Activated T-cell treated with anti-CD3 and anti-CD28 coated beads, Interleukin-2, amount 50 U/mL, for 72 hours (primary cell): Measurements from ENCODE around the gene SLAMF9. TPM values are rescaled to one million over a fixed set of nuclear protein-coding genes. Genes with fewer than 3 reads are reported as not detected.

Experiments used
- ATAC-seq, 2 donors: fragments of 150-1000 bp; cut with Tn5 transposase; replicated peaks in 1 of 2; 2 replicates each; pipeline ENCODE4 v1.10.0; 2021; ENCODE audit warnings: moderate library complexity in 2 of 2, mild to moderate bottlenecking in 1 of 2
- DNase-seq, 2 donors: peaks; one replicate each; pipeline ENCODE4 v3.0.0; 2021 to 2022; ENCODE audit warnings: mixed read lengths in 1 of 2
- H3K27ac Mint-ChIP-seq: one replicate; pipeline ENCODE4 v1.8.0; 2022; ENCODE audit warnings: mild to moderate bottlenecking, moderate library complexity, mixed read lengths
- H3K27me3 Mint-ChIP-seq: one replicate; pipeline ENCODE4 v1.8.0; 2022; ENCODE audit warnings: low read depth, mixed read lengths
- H3K36me3 Mint-ChIP-seq, 2 donors: one replicate each; pipeline ENCODE4 v1.8.0; 2022; ENCODE audit warnings: mixed read lengths in 2 of 2, mild to moderate bottlenecking in 1 of 2; ENCODE audit not compliant: insufficient read depth in 2 of 2
- H3K4me1 Mint-ChIP-seq: one replicate; pipeline ENCODE4 v1.8.0; 2022; ENCODE audit warnings: low read depth, mixed read lengths
- H3K4me3 Mint-ChIP-seq, 2 donors: one replicate each; pipeline ENCODE4 v1.8.0; 2022; ENCODE audit warnings: mild to moderate bottlenecking in 2 of 2, mixed read lengths in 2 of 2, moderate library complexity in 2 of 2
- H3K9me3 Mint-ChIP-seq, 2 donors: one replicate each; pipeline ENCODE4 v1.8.0; 2022; ENCODE audit warnings: mixed read lengths in 2 of 2
- total RNA-seq, 2 donors: library from RNA; stranded (reverse); gene quantifications; one replicate each; pipeline ENCODE4 v1.2.3, GENCODE V29; 2022

Gene SLAMF9
- total RNA-seq, 2 donors from 2014 or later: not detected

DNA sequence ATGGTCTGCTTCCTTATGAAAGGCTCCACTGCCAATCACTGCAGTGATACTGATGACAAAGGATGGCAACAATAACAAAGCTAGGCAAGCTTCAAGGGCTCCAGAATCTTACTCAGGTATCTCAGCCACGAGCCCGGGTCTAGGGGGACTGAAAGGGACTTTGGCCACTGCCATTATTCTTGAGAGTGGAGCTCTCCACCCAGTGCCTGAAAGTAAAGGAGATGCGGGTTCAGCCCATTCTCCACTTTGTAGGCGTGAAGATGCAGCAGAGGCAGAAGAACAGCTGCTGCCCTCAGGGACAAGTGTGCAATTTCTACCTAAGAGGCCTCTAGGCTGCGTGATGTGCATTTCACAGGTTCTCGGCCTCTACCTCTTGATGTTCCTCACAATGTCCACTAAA, 31.4 kb upstream of the SLAMF9 start:
- Mint-ChIP-seq H3K27me3 (peaks cover 27% of the 10 kb centered on the region), H3K4me1 (no peaks in the 10 kb centered on the region), H3K9me3 (no peaks in the 10 kb centered on the region), H3K36me3 (no peaks in the 10 kb centered on the region), H3K27ac (no peak overlapping the region), H3K4me3 (no peak overlapping the region)
- DNase-seq (no peak), ATAC-seq (no peak)

DNA sequence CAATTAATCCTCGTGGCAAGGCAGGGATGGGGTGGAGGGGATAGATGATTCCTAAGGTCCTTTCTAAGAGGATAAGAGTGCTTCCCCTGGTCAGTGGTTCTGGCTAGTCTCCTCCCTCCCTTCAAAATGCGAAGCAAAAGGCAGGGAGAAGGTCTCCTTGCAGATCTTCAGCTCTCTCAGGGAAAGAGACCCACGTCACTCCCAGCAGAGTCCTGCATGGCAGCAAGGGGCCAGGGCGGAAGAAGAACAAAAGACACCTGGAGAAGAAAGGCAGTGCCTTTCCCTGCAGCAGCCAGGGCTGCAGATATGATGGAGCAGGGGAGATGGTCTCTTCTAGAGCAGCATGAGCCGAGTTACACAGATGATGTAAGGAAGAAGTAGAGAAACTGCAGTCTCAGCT, 29.6 kb upstream of the SLAMF9 start:
- H3K27ac Mint-ChIP-seq: no peak overlapping the region
- no peaks in the 10 kb centered on the region for H3K9me3 Mint-ChIP-seq
- no peaks in the 10 kb centered on the region for H3K4me1 Mint-ChIP-seq
- H3K36me3 Mint-ChIP-seq: no peaks in the 10 kb centered on the region
- H3K4me3 Mint-ChIP-seq: no peak overlapping the region
- ATAC-seq: no peak
- H3K27me3 Mint-ChIP-seq: peaks cover 38% of the 10 kb centered on the region
- no peak for DNase-seq

DNA sequence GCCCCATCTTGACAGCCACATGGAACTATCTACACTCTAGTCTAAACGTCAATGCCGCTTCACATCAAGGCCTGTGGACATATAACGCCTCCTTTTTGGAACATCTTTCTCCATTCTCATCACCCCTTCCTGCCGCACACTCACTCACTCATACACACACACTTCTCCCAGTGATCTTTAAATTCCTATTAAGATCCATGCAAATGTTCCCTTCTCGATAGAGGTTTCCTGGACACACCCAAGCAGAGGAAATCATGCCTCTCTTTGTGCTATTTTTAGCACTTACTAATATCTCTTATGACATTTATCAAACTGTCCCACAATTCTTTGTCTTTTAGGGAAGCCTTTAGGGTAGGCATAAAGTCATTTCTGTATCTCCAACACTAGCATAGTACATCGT, 28.2 kb upstream of the SLAMF9 start:
- no peaks in the 10 kb centered on the region for H3K9me3 Mint-ChIP-seq
- no peaks in the 10 kb centered on the region for H3K36me3 Mint-ChIP-seq
- H3K27ac Mint-ChIP-seq: no peak overlapping the region
- DNase-seq (no peak), ATAC-seq (no peak)
- no peaks in the 10 kb centered on the region for H3K4me1 Mint-ChIP-seq
- H3K27me3 Mint-ChIP-seq: peaks cover 42% of the 10 kb centered on the region
- no peak overlapping the region for H3K4me3 Mint-ChIP-seq

DNA sequence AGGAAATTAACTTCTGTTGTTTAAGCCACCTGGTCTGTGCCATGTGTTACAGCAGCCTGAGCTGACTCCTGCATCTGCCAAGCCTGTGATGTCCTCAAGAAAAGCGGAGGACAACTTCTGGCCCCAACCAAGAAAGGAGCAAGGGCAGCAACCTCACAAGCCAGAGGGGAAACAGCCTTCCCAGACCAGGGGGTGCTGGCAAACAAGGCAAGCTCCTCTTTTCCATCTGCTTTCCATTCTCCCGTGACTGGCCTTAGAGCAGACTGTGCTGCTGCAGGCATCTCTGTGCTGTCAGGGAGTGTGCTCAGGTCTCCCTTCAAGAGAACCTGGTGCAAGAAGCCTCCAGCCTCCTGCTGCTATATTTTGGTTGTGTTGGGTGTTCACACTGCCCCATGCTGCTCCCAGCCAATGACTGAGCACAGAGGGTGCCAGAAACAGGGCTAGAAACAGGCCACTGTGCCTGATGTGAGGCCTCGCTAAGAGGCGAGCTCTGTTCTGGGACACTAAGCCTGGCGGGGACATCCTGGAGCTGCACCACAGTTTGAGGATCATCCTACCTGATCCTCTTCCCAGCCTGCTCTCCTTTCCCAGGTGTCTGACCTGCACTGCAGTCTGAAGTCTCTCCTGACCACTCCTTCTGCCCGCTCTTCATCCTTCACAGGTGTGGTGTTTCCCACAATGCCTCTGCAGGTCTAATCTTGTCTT, 27.5 kb upstream of the SLAMF9 start:
- H3K4me3 Mint-ChIP-seq: no peak overlapping the region
- H3K27ac Mint-ChIP-seq: no peak overlapping the region
- no peak for DNase-seq
- H3K36me3 Mint-ChIP-seq: no peaks in the 10 kb centered on the region
- ATAC-seq: no peak
- H3K27me3 Mint-ChIP-seq: peaks cover 50% of the 10 kb centered on the region
- H3K4me1 Mint-ChIP-seq: no peaks in the 10 kb centered on the region
- H3K9me3 Mint-ChIP-seq: no peaks in the 10 kb centered on the region

DNA sequence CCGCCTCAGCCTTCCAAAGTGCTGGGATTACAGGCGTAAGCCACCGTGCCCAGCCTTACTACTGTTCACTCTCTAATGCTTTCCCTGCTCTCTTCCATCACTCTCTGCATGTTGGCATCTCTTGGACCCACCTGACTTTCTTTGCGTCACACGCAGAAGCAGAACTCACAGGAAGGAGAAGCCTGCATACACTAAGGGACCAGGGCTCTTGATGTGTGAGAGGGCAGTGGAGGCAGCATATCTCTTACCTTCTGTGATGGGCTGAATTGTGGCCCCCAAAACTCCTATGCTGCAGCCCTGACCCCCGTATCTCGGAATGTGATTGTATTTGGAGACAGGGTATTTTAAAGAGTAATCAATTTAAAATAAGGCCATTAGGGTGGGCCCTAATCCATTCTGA, 26.7 kb upstream of the SLAMF9 start:
- H3K4me1 Mint-ChIP-seq: no peaks in the 10 kb centered on the region
- no peak for ATAC-seq
- H3K36me3 Mint-ChIP-seq: no peaks in the 10 kb centered on the region
- H3K27ac Mint-ChIP-seq: no peak overlapping the region
- no peaks in the 10 kb centered on the region for H3K9me3 Mint-ChIP-seq
- peaks cover 51% of the 10 kb centered on the region for H3K27me3 Mint-ChIP-seq
- DNase-seq: no peak
- no peak overlapping the region for H3K4me3 Mint-ChIP-seq

DNA sequence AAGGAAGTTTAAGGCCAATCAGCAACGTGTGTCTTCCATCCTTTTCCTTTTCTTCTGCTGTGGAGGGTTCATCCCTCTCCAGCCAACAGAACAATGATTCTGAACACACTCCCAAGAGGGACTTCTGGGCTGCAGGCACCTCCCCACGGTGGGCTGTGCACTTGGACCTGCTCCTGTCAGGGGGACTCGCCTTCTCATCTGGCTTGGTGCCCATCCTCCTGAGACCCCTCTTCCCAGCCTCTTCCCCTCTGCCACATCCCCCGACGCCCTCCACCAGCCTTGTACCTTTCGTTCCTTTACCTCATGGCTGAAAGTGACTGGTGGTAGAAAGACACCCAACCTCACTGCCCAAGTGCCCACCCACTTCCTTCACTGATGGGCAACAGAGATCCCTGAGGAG, 26.0 kb upstream of the SLAMF9 start:
- no peak overlapping the region for H3K27ac Mint-ChIP-seq
- no peak overlapping the region for H3K4me3 Mint-ChIP-seq
- no peaks in the 10 kb centered on the region for H3K36me3 Mint-ChIP-seq
- ATAC-seq (no peak), DNase-seq (no peak)
- no peaks in the 10 kb centered on the region for H3K9me3 Mint-ChIP-seq
- peaks cover 48% of the 10 kb centered on the region for H3K27me3 Mint-ChIP-seq
- no peaks in the 10 kb centered on the region for H3K4me1 Mint-ChIP-seq

DNA sequence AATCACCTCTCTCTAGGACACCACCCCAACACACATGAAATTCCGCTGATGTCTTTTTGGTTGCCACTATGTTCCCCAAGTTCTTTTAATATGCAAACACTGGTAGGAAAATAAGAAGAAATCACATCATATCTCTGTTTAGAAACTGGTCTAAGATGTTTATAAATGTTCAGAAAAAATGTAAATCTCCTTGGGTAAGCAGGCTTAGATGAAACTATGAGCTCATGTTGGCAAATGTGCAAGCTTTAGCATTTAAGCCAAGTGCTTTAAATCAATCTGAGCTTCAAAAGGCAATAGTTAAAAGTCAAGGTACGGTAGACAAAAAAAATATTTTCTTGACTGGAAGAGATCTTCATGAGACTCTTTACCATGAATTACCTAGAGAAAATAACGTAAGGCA, 25.2 kb upstream of the SLAMF9 start:
- no peak overlapping the region for H3K27ac Mint-ChIP-seq
- peaks cover 45% of the 10 kb centered on the region for H3K27me3 Mint-ChIP-seq
- H3K36me3 Mint-ChIP-seq: no peaks in the 10 kb centered on the region
- H3K4me3 Mint-ChIP-seq: no peak overlapping the region
- DNase-seq: no peak
- no peaks in the 10 kb centered on the region for H3K4me1 Mint-ChIP-seq
- no peaks in the 10 kb centered on the region for H3K9me3 Mint-ChIP-seq
- no peak for ATAC-seq

DNA sequence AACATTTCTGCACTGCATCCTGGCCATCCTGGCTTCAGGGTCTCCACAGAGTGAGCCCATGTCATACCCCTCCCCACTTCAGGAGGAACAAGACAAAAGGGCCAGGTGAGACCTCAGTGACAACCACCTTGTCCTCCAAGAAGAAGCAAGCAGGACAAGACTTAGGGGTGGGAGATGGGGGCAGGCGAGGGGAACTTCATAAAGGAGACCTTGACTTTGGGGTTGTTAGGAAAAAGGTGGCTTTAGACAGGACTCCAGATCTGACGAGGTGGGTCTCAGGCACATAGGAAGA, 24.0 kb upstream of the SLAMF9 start:
- ATAC-seq (no peak), DNase-seq (no peak)
- Mint-ChIP-seq H3K4me3 (no peak overlapping the region), H3K4me1 (no peaks in the 10 kb centered on the region), H3K27me3 (peaks cover 36% of the 10 kb centered on the region), H3K36me3 (no peaks in the 10 kb centered on the region), H3K9me3 (no peaks in the 10 kb centered on the region), H3K27ac (no peak overlapping the region)

DNA sequence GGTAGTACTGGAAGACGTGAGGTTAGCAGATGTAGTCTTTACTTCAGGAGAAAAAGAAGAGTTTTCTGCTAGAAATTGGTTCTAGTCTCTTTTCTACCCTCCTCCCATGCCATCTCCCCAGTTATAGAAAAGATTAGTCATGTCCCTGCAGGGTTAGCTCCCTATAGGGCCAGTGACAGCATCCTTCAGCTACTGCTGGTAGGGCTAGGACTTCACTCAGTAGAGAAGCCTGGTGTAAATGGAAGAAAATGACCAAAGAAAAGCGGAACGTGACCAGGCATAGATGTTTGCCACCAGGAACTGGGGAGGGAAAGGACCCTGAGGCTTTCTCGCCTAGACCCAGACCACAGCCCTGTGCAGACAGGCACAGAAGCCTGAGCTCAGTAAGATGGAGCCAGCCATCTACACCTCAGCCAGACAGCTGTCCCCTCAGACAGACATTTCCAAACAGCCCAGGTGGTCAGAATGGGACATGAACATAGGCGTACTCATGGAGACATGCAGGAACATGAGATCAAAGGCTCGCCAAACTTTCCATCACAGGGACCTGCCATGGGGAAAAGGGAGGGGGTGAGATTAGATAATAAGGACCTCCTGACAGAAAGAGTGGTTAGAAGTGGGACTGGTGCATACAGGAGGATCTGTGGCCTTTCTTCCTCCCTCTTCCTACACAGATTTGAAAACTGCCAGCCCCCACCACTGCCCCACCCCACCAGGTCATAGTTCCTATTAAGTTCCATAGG, 23.5 kb upstream of the SLAMF9 start:
- Mint-ChIP-seq H3K27ac (no peak overlapping the region), H3K36me3 (no peaks in the 10 kb centered on the region), H3K4me3 (no peak overlapping the region), H3K9me3 (no peaks in the 10 kb centered on the region), H3K4me1 (no peaks in the 10 kb centered on the region), H3K27me3 (peaks cover 36% of the 10 kb centered on the region)
- ATAC-seq: no peak
- DNase-seq: no peak

DNA sequence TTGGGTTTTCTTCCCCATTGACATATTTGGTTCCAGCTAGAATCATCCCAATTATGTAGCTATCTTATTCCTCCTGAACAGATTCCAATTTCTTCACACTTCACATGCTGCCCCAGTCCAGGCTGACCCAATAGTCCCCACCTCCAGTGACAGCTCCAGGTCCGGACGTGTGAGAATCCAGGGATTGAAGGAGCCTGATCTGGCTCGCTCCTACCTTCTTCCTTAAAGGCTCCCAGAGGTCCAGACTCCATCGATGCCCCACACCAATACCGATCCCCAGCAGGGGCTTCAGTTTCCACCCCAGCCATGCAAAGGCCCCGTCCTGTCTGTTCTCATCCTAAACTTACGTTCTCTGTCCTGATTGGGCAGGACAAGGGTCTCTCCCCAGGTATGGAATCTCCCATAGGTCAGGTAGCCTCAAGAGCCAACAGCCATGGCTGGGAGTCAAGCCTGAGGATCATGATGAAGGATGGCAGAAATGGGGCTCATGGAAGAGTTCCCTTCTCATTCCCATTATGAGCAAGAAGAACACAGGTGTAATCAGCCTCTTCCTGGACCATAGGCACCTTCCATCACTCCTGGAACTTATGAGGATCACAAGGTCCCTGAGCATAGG, 20.4 kb upstream of the SLAMF9 start:
- Mint-ChIP-seq H3K9me3 (no peaks in the 10 kb centered on the region), H3K27ac (no peak overlapping the region), H3K36me3 (no peaks in the 10 kb centered on the region), H3K4me1 (no peaks in the 10 kb centered on the region), H3K27me3 (peaks cover 20% of the 10 kb centered on the region), H3K4me3 (no peak overlapping the region)
- ATAC-seq (no peak), DNase-seq (no peak)

DNA sequence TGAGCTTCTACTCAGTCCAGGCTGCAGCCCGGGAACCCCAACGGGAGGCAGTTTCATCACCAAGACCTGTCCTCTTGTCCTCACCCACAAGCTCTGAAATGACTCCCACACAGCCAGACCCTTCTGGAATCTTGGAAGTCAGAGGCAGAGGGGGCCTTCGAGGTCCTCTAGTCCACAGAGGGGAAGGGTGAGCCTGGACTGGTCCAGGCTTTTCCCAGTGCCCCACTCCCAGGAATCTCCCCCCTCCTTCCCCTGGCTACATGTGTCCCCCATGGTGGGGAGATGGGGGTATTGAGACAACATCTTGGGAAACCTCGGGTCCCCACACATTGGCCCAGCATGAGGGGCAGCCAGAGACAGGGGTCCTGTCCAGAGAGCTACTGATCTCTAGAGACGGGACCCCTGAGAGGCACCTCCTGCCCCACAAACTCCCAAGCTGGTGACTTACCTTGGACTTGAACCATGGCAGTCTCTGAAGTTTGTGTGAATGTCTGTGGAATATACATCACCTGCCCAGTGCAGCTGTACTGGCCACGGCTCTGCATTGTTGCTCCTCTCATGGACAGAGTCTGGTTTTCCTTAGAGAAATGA, 19.4 kb upstream of the SLAMF9 start:
- Mint-ChIP-seq H3K9me3 (no peaks in the 10 kb centered on the region), H3K36me3 (no peaks in the 10 kb centered on the region), H3K27ac (no peak overlapping the region), H3K4me1 (no peaks in the 10 kb centered on the region), H3K4me3 (no peak overlapping the region), H3K27me3 (peaks cover 20% of the 10 kb centered on the region)
- no peak for ATAC-seq
- DNase-seq: no peak

DNA sequence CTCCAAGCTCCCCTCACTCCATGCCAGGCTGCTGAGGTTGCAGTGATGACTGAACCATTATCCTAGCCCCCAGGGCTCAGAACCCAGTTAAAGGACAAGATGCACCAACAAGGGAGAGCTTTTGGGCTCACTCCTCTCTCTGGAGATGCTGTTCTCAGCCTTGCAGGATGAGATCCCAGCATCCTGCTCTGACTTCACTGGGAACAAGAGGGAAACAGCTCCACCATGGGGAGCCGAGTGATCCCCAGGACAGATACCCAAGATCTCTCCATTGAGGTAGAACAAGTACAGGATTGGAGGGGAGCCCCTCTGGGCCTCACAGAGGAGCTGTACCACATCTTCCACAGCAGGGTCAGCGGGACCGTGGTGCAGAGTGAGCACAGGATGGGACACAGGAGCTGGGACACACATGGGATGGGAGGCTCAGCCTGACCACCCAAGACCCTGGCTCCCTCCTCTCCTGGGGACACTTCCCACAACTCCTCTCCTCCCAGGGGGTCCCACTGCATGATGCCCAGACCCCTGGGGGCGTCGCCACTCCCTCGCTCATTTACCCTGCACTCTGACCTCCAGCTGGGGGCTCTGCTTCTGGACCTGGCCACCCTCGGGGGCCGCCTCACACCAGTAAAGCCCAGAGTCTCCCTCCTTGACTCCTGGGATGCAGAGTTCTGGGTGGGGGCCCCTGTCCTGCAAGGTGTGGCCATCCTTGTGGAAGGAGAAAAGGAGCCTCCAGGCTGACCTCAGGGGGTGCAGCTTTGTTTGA, 18.6 kb upstream of the SLAMF9 start:
- H3K4me1 Mint-ChIP-seq: no peaks in the 10 kb centered on the region

DNA sequence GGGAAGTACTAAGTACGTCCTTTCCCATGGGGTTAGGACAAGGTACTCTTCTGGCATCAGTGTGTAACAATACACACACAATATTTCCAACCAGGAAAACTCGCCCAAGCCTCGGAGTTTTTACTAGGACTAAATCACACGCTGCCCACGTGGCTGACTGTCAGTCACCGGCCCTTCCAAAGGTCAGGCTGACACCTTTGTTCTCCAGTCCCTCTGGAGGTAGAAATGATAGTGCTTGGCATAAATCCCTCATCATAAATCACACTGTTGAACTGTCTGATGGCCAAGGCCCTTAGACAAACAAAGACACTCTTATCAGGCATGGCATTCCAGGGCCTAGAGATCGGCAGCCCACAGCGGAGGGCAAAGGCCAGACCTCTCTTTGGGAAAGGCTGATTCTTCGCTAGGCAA, 16.9 kb upstream of the SLAMF9 start:
- DNase-seq (no peak), ATAC-seq (no peak)
- Mint-ChIP-seq H3K4me3 (no peak overlapping the region), H3K4me1 (no peaks in the 10 kb centered on the region), H3K27me3 (peaks cover 16% of the 10 kb centered on the region), H3K9me3 (no peaks in the 10 kb centered on the region), H3K27ac (no peak overlapping the region), H3K36me3 (no peaks in the 10 kb centered on the region)

More for the DNA sequence above, 18.6 kb upstream of the SLAMF9 start:
- no peaks in the 10 kb centered on the region for H3K9me3 Mint-ChIP-seq
- no peaks in the 10 kb centered on the region for H3K36me3 Mint-ChIP-seq
- no peak overlapping the region for H3K27ac Mint-ChIP-seq
- DNase-seq: no peak
- no peak overlapping the region for H3K4me3 Mint-ChIP-seq
- no peak for ATAC-seq
- peaks cover 25% of the 10 kb centered on the region for H3K27me3 Mint-ChIP-seq
